G401 (cell line): ENCODE data around the gene CACNB1. TPM values are rescaled to one million over a fixed set of nuclear protein-coding genes. Genes with fewer than 3 reads are reported as not detected.
A peak's percentile ranks its signal among the peaks of the same experiment; 100 is the strongest.

Experiments
- DNase-seq: peaks from one replicate; pipeline ENCODE4 v3.0.0-alpha.2; 2015; ENCODE audit warnings: low spot score
- in situ Hi-C: cut with HindIII; loops from 2 replicates; pipeline ENCODE4 v1.10.0; 2016; ENCODE audit warnings: low sequenced_read_pairs, mixed read lengths
- total RNA-seq: library from RNA; depleted of rRNA; stranded (reverse); fragments of >200 nt; shearing (Covaris generic); gene quantifications from 2 replicates; pipeline ENCODE4 v1.2.3, GENCODE V29; 2014

Gene CACNB1
- total RNA-seq, 1 experiment from 2014 or later = 6.4 TPM

- in situ Hi-C loops = no loop called here
- no peak for DNase-seq
Observed at GRCh38 chr17:39167476-39167875, 30.0 kb downstream of the CACNB1 start.

- in situ Hi-C loops = no loop called here
- DNase-seq = no peak
Observed at GRCh38 chr17:39166437-39167335, 30.8 kb downstream of the CACNB1 start.

- DNase-seq = no peak
- in situ Hi-C loops = no loop called here
Observed at GRCh38 chr17:39165841-39166349, 31.6 kb downstream of the CACNB1 start, which contains the start of gene ARL5C. Gene ARL5C, minus strand, starts transcription at chr17:39166161. Its CDS starts 401 bp downstream, at chr17:39165760.

GRCh38 chr17:39165178-39165840 is 32.2 kb downstream of the CACNB1 start:
- DNase-seq = no peak
- in situ Hi-C loops = no loop called here

GRCh38 chr17:39164675-39165143 is 32.8 kb downstream of the CACNB1 start:
- peak; percentile 76 for DNase-seq
- in situ Hi-C loops = no loop called here

- in situ Hi-C loops = no loop called here
- no peak for DNase-seq
Observed at GRCh38 chr17:39161962-39162361, 35.5 kb downstream of the CACNB1 start.

- in situ Hi-C loops = no loop called here
- no peak for DNase-seq
Observed at GRCh38 chr17:39158623-39159022, 38.8 kb downstream of the CACNB1 start.

GRCh38 chr17:39156491-39156890 is 41.0 kb downstream of the CACNB1 start:
- in situ Hi-C loops = no loop called here
- no peak for DNase-seq

- in situ Hi-C loops = no loop called here
- no peak for DNase-seq
Observed at GRCh38 chr17:39155654-39156053, 41.8 kb downstream of the CACNB1 start.

GRCh38 chr17:39153599-39154051 is 43.8 kb downstream of the CACNB1 start:
- peak; percentile 93 for DNase-seq
- in situ Hi-C loops = no loop called here

GRCh38 chr17:39151943-39152818 is 45.3 kb downstream of the CACNB1 start:
- in situ Hi-C loops = no loop called here
- no peak for DNase-seq

GRCh38 chr17:39151150-39151942 is 46.1 kb downstream of the CACNB1 start, which contains the start of gene PLXDC1:
Gene PLXDC1, minus strand, starts transcription at chr17:39151637. Its CDS starts 200 bp downstream, at chr17:39151437.
- no peak for DNase-seq
- in situ Hi-C loops = no loop called here

GRCh38 chr17:39150795-39151149 is 46.7 kb downstream of the CACNB1 start:
- no peak for DNase-seq
- in situ Hi-C loops = no loop called here

GRCh38 chr17:39150104-39150634 is 47.3 kb downstream of the CACNB1 start:
- in situ Hi-C loops = no loop called here

GRCh38 chr17:39147221-39148185 is 50.0 kb downstream of the CACNB1 start:
- in situ Hi-C loops = no loop called here
- DNase-seq = no peak

More at GRCh38 chr17:39150104-39150634, 47.3 kb downstream of the CACNB1 start:
- no peak for DNase-seq

- no peak for DNase-seq
- in situ Hi-C loops = no loop called here
Observed at GRCh38 chr17:39146273-39146672, 51.2 kb downstream of the CACNB1 start.

- DNase-seq = no peak
- in situ Hi-C loops = no loop called here
Observed at GRCh38 chr17:39145143-39145542, 52.3 kb downstream of the CACNB1 start.
